GM21529 (cell line): ENCODE data around the gene PRDX5.
A peak's percentile ranks its signal among the peaks of the same experiment; 100 is the strongest.

Experiments used
- ATAC-seq: cut with Tn5 transposase; IDR thresholded peaks from one replicate; pipeline ENCODE4 v1.9.1; 2021; ENCODE audit not compliant: unreplicated experiment

Gene PRDX5

GRCh38 chr11:64317961-64318765, at the start of gene PRDX5:
Gene PRDX5, plus strand, starts transcription at chr11:64318121. Its CDS starts 95 bp downstream, at chr11:64318216.
- ATAC-seq = peak; percentile 72

GRCh38 chr11:64268893-64269539, 48.9 kb upstream of the PRDX5 start:
- ATAC-seq = peak; percentile 25

GRCh38 chr11:64269540-64270220, 48.2 kb upstream of the PRDX5 start:
- ATAC-seq = peak; percentile 62

- no peak for ATAC-seq
Observed at GRCh38 chr11:64275031-64275800, 42.7 kb upstream of the PRDX5 start.

GRCh38 chr11:64275841-64276240, 42.1 kb upstream of the PRDX5 start:
- ATAC-seq = no peak

- ATAC-seq = no peak
Observed at GRCh38 chr11:64276653-64277431, 41.1 kb upstream of the PRDX5 start.

- ATAC-seq = no peak
Observed at GRCh38 chr11:64278576-64279190, 39.2 kb upstream of the PRDX5 start.

GRCh38 chr11:64281957-64282770, 35.8 kb upstream of the PRDX5 start:
- no peak for ATAC-seq

GRCh38 chr11:64283092-64283491, 34.8 kb upstream of the PRDX5 start:
- ATAC-seq = no peak

GRCh38 chr11:64284048-64284961, 33.6 kb upstream of the PRDX5 start, which contains the start of gene BAD:
Gene BAD, minus strand, starts transcription at chr11:64284665. Its CDS starts 297 bp downstream, at chr11:64284368.
- ATAC-seq = peak; percentile 83

- ATAC-seq = peak; percentile 53
Observed at GRCh38 chr11:64284962-64285884, 32.7 kb upstream of the PRDX5 start, which contains the start of gene GPR137. Gene GPR137, plus strand, starts transcription at chr11:64285848. Its CDS starts 677 bp downstream, at chr11:64286525.

- ATAC-seq = no peak
Observed at GRCh38 chr11:64285885-64286800, 31.8 kb upstream of the PRDX5 start.

- no peak for ATAC-seq
Observed at GRCh38 chr11:64286801-64287159, 31.1 kb upstream of the PRDX5 start.

GRCh38 chr11:64287676-64288352, 30.1 kb upstream of the PRDX5 start:
- ATAC-seq = no peak

GRCh38 chr11:64288353-64288750, 29.6 kb upstream of the PRDX5 start:
- ATAC-seq = no peak
